ENCODE results near the gene AURKAIP1. TPM values are rescaled to one million over a fixed set of nuclear protein-coding genes. Genes with fewer than 3 reads are reported as not detected.

AURKAIP1 gene
- 29.6 and 36.4 TPM in 2 replicates for polyA plus RNA-seq

DNA sequence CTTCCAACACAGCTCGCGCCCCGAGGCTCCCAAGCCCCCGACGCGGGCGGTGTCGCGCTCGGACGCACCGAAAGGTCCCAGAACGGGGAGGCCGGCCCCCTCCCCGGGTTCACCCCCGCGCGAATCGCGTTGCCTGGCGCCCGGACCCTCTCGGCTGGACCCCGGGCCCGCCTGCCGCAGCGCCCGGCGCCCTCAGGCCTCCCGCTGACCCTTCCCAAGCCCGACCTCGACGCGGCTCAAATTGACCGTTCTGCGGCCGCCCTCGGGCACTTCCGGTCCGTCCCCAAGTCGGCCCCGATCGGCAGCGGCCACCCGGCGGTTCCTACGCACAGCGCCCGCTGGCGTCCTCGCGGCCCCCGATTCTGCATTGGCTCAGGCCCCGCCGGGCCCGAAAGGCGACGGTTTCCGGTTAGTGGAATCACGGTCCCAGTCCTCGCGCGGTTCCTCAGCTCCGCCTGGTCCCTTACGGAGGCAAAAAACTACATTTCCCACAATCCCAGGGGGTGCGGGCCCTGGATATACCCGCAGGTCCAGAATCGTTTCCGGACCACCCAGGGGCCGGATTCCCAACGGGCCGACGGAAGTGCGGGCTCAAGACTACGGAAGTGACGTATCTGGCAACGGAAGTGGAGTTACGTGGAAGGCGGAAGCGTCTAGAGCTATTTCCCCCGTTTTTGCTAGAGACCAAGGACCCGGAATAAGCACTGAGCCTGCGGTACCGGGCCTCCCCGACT lies at the start of gene AURKAIP1:
AURKAIP1 (minus strand) TSS at position 279 of the 734 bp plus-strand sequence. CDS start 451 bp downstream, outside the sequence.

DNA sequence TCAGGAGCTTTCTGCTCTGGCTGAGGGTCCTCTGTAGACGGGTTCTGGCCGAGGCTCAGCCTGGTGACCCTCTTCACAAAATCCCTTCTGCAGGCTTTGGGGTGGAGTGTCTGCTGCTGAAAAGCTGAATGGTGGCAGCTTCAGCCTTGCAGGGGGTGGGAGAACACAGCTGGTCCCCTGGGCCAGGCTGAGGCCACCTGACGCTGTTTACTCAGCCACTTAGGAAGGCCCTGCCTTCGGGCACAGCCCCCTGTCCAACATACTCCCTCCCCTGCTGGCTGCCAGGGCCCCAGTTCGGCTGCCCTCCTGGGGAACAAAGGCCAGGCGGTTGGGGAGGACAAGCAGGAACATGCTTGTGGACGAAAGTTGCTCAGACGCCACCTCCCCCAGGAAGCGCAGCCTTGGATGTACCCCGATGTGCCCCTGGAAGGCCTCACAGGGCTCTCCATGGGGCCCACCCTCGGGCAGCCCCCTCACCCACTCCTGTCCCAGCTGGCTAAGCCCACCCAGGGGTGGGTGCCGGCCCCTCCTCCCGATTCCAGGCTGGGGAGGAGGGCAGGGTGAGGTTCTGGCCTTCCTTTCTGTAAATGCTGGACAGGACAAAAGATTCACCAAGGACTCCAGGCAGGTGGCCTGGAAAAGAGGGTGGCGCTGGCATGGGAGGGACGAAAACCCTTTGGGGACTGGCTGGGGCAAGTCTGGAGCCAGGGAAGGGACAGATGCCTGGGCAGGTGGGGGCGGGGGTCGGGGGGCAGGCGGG lies 46.3 kb upstream of the AURKAIP1 start, which contains the start of gene ANKRD65:
ANKRD65 (minus strand) TSS at position 130 of the 760 bp plus-strand sequence. CDS start 271 bp downstream, outside the sequence.

DNA sequence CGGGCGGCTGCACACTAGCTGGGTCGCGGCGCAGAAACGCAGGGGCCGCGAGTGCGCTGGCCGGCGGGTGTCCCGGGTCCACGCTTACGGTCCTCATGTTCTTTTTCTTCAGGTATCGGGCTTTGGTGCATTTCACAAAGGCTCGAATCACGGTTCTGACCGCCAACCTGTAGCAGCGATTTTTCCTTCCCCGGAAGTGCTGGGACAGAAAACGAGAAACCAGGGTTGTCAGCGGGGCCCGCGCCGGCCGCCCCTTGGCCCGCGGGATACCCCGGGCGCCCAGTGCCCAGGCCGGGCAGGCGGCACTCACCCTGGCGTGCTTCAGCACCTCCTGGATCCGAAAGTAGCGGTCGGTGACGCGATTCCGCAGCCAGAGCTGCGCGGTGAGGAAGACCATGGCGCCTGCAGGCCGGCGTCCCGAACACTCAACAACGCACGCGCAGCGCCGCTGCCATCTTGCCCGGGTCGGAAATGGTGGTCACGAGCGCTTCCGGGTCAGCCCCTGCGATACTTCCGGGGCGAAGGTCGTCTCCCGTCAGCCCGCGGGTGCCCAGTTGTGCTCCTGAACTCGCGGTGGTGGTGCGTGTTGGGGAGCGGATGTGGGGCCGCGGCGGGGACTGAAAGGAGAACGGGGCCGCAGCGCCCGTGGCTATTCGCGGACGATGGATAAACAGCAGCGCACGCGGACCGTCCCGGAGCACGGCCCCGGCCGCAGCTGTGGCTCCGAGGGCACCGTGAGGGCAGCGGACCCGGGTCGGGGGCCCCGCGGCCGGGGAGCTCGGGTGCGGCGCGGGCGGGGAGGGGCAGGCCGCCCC lies 32.0 kb upstream of the AURKAIP1 start, which contains the start of gene MRPL20:
MRPL20 (minus strand) TSS at position 473 of the 815 bp plus-strand sequence; CDS start at position 397, 76 bp downstream.

DNA sequence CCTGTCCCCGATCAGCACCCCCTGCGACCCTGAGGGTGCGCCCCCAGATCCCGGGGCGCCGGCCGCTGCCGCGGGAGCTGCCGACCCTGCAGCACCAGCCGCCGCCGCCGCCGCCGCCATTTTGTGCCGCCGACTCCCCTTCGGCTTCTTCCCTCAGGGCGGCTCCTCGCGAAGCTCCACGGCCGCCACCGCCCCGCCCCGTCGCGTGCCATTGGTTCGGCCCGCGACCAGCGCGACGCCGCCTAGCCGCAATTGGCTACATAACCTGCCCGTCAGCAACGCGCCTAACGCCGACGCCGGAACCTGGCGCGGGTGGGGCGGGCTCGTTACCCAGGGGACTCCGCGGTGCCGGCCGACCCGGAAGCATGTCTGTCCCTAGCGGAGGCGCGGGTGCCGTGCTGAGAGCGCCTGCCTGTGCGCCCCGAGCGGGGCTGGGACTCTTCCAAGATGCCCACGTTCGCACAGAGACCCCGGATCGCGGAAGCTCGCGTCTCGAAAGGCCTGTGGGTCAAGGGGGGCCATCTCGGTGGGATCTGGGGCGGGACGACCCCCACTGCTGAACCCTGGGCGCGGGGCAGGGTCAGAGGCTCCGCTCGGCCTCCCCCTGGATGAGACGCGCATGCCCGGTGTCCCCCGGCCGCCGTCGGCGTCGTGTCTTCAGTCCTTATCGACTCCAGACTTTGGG lies 24.3 kb upstream of the AURKAIP1 start, which contains the start of gene CCNL2:
CCNL2 (minus strand) TSS at position 149 of the 685 bp plus-strand sequence; CDS start at position 120, 29 bp downstream.

DNA sequence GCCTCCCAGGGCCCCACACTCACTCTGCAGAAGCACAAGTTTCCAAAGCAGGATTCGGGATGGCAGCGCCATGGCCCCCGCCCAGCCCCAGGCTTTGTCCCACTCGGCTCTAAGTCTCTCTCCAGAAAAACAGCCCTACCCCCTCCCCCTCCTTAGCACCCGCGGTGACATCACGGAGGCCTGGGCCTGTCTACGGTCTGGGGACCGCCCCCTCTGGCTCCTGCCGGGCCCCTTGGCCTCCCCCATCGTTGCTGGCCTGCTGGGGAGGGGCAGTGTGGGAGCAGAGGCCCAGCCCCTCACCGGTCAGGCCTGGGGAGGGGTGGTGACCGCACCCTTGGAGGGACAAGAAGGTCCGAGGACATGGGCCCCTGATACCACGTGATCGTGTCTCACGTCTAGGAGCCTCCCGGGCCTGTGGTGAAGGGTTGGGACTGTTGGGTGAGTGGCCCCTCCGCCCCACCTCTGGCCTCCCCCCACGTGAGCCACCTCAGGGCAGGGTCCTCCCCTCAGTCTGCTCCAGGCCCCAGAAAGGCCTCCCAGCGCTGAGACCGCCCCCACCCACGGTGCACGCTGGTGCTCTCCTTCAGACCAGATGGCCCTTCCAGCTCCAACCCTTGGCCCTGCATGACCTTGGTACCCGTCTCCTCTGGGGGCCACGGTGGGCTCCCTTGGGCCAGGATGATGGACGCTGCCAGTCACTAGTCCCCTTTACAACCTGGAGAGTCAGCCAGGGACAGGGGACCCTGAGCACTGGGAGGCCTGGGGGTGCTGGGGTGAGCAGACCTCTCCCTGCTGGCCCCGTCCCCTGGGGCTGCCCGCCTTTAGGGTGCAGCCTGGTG lies 16.4 kb downstream of the AURKAIP1 start, which contains the start of gene MXRA8:
MXRA8 (minus strand) TSS at position 123 of the 839 bp plus-strand sequence; CDS start at position 72, 51 bp downstream.

DNA sequence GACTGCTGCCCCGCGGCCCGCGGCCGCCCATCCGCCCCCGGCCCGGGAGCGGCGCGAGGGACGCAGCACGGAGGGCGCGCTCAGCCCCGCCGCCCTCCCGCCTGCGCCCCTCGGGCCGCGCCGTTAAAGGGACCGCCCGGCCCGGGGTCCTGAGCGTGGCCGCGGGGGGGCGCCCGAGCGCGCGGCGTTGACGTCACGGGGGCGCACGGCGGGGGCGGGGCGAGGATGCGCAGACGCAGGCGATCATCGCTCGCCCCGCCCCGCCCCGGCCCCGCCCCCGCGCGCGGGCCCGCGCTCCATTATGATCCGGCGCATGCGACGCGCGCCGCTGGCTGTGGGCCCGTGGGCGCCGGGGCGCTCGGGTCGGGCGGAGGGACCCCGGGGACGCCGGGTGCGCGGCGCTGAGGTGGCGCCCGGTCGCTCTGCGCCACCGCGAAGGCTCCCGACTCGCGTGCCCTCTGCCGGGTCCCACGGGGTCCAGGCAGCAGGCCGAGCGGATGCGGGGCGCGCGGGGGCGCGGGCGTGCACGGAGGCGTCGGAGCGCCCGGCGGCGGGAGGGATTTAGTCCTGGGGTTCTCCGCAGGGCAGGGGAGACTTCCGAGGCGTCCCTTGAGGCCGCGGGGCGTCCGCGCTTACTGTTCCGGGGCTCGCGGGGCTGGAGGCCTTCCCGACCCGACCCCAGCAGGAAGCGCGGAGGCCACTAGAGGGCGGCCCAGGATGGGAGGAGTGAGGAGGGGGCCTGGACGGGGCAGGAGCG lies 25.6 kb downstream of the AURKAIP1 start, which contains the start of gene DVL1:
DVL1 (minus strand) TSS at position 163 of the 757 bp plus-strand sequence. CDS start 353 bp downstream, outside the sequence.

DNA sequence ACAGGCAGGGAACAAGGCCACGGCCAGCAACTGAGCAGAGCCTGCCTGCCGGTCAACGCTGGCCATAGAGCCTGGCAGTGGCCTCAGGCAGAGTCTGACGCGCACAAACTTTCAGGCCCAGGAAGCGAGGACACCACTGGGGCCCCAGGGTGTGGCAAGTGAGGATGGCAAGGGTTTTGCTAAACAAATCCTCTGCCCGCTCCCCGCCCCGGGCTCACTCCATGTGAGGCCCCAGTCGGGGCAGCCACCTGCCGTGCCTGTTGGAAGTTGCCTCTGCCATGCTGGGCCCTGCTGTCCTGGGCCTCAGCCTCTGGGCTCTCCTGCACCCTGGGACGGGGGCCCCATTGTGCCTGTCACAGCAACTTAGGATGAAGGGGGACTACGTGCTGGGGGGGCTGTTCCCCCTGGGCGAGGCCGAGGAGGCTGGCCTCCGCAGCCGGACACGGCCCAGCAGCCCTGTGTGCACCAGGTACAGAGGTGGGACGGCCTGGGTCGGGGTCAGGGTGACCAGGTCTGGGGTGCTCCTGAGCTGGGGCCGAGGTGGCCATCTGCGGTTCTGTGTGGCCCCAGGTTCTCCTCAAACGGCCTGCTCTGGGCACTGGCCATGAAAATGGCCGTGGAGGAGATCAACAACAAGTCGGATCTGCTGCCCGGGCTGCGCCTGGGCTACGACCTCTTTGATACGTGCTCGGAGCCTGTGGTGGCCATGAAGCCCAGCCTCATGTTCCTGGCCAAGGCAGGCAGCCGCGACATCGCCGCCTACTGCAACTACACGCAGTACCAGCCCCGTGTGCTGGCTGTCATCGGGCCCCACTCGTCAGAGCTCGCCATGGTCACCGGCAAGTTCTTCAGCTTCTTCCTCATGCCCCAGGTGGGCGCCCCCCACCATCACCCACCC lies 43.7 kb downstream of the AURKAIP1 start, which contains the start of gene TAS1R3:
TAS1R3 (plus strand) TSS at position 213 of the 898 bp plus-strand sequence; CDS start at position 279, 66 bp downstream.

DNA sequence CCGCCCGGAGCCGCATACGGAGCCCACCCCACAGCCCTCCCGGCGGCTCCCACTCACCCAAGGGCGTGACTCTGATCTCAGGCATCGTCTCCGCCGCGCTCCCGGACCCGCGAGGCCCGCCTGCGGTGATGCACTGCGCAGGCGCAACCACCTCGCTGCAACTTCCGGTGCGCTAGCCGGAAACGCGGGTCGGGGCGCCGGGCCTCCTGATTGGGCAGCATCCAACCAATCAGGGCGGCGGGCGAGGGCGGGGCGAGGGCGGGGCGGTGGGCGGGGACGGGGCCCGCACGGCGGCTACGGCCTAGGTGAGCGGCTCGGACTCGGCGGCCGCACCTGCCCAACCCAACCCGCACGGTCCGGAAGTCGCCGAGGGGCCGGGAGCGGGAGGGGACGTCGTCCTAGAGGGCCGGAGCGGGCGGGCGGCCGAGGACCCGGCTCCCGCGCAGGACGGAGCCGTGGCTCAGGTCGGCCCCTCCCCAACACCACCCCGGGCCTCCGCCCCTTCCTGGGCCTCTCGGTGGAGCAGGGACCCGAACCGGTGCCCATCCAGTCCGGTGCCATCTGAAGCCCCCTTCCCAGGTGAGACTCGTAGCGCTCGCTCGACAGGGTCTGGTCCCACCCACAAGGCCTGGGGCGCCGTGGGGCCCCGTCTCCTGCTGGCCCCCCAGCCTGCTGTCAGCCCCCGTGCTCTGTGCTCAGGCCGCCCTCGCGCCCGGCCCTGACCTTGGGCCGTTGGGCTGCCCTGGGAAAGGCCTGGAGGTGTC lies 50.3 kb downstream of the AURKAIP1 start, which contains the start of the genes CPTP and INTS11:
CPTP (plus strand) TSS at position 279 of the 764 bp plus-strand sequence. CDS start 2,109 bp downstream, outside the sequence.
INTS11 (minus strand) TSS at position 137 of the 764 bp plus-strand sequence; CDS start at position 85, 52 bp downstream.

Other genes with a start within 250 kb of the AURKAIP1 start
- not detected in 2 replicates for gene TTLL10, start 201.3 kb downstream of the AURKAIP1 start, polyA plus RNA-seq
- not detected in 2 replicates for gene TNFRSF18, start 168.6 kb downstream of the AURKAIP1 start, polyA plus RNA-seq
- not detected in 2 replicates for gene TNFRSF4, start 161.1 kb downstream of the AURKAIP1 start, polyA plus RNA-seq
- gene SDF4, start 143.2 kb downstream of the AURKAIP1 start, polyA plus RNA-seq = 3.7 and 10.0 TPM in 2 replicates
- gene B3GALT6, start 143.0 kb downstream of the AURKAIP1 start, polyA plus RNA-seq = 1.3 and 1.5 TPM in 2 replicates
- not detected in 2 replicates for gene C1QTNF12, start 128.5 kb downstream of the AURKAIP1 start, polyA plus RNA-seq
- 0.87 and 3.4 TPM in 2 replicates for gene UBE2J2, start 101.4 kb downstream of the AURKAIP1 start, polyA plus RNA-seq
- gene SCNN1D, start 94.8 kb downstream of the AURKAIP1 start, polyA plus RNA-seq = not detected in 2 replicates
- gene ACAP3, start 67.3 kb downstream of the AURKAIP1 start, polyA plus RNA-seq = 0.91 and 4.7 TPM in 2 replicates
- 0.26 and 2.6 TPM in 2 replicates for gene PUSL1, start 66.6 kb downstream of the AURKAIP1 start, polyA plus RNA-seq
- 13.9 and 14.6 TPM in 2 replicates for gene INTS11, start 50.5 kb downstream of the AURKAIP1 start, polyA plus RNA-seq
- 0.21 and 0.26 TPM in 2 replicates for gene CPTP, start 50.4 kb downstream of the AURKAIP1 start, polyA plus RNA-seq
- gene TAS1R3, start 43.9 kb downstream of the AURKAIP1 start, polyA plus RNA-seq = not detected in 2 replicates
- gene DVL1, start 25.8 kb downstream of the AURKAIP1 start, polyA plus RNA-seq = 0.86 and 1.1 TPM in 2 replicates
- gene MXRA8, start 16.7 kb downstream of the AURKAIP1 start, polyA plus RNA-seq = 0.63 and 3.6 TPM in 2 replicates
- gene CCNL2, start 24.1 kb upstream of the AURKAIP1 start, polyA plus RNA-seq = 22.1 and 24.2 TPM in 2 replicates
- gene MRPL20, start 32.1 kb upstream of the AURKAIP1 start, polyA plus RNA-seq = 252 and 299 TPM in 2 replicates
- 0.24 TPM in 1 of 2 replicates, not detected in the other for gene ANKRD65, start 46.1 kb upstream of the AURKAIP1 start, polyA plus RNA-seq
- 0.74 TPM in 1 of 2 replicates, not detected in the other for gene VWA1, start 60.5 kb upstream of the AURKAIP1 start, polyA plus RNA-seq
- 3.1 and 14.2 TPM in 2 replicates for gene ATAD3C, start 74.5 kb upstream of the AURKAIP1 start, polyA plus RNA-seq
- not detected in 2 replicates for gene ATAD3B, start 96.6 kb upstream of the AURKAIP1 start, polyA plus RNA-seq
- 0.10 and 0.27 TPM in 2 replicates for gene ATAD3A, start 137.0 kb upstream of the AURKAIP1 start, polyA plus RNA-seq
- not detected in 2 replicates for gene TMEM240, start 165.4 kb upstream of the AURKAIP1 start, polyA plus RNA-seq
- gene SSU72, start 199.7 kb upstream of the AURKAIP1 start, polyA plus RNA-seq = 86.2 and 86.3 TPM in 2 replicates
- 1.5 and 1.9 TPM in 2 replicates for gene FNDC10, start 224.9 kb upstream of the AURKAIP1 start, polyA plus RNA-seq
- 1.2 and 1.9 TPM in 2 replicates for gene MIB2, start 240.3 kb upstream of the AURKAIP1 start, polyA plus RNA-seq